ENCODE data around the gene INPP5D.

DNA sequence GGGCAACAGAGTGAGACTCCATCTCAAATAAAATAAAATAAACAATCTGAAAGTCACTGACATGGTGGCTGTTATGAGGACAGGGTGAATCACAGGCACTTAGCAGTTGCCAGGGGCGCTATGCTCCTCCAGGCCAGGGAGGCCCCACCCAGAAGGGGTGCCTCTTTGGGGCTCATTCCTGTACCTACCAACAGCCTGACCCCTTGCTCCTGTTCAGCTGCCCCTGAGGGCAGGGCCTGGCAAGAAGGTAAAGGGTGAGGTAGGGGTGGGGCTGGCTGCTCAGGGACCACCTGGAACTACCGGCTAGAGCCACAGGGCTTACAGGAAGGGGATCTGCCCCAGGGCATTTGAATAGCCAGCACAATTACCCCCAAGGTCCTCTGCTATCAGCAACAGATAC, 60.3 kb downstream of the INPP5D start:
- no peak for TF ChIP-seq POLR2AphosphoS5 (IDR thresholded peaks at IDR 0.05)
- TF ChIP-seq CTCF (IDR thresholded peaks at IDR 0.05), result no peak
- TF ChIP-seq POLR2A (IDR thresholded peaks at IDR 0.05; ENCODE audit: low read depth), result no peak
- TF ChIP-seq EP300 (IDR thresholded peaks at IDR 0.05), result no peak
